Mucosa of gallbladder (tissue), 1 donor: ENCODE data around the gene SDSL. TPM values are rescaled to one million over a fixed set of nuclear protein-coding genes. Genes with fewer than 3 reads are reported as not detected.

Experiments used
- DNase-seq: peaks from one replicate; pipeline ENCODE4 v3.0.0-alpha.2; 2020; ENCODE audit warnings: low spot score
- total RNA-seq: library from RNA; stranded (reverse); gene quantifications from one replicate; pipeline ENCODE4 v1.2.1, GENCODE V29; 2021
- donor health status: DM: no; HTN: no; CAD: no.

The SDSL gene
- total RNA-seq, 1 donor from 2014 or later: 23.2 TPM

- no peak for DNase-seq
Measured at GRCh38 chr12:113468365-113469223, 46.4 kb downstream of the SDSL start.

- no peak for DNase-seq
Measured at GRCh38 chr12:113469224-113469948, 47.2 kb downstream of the SDSL start.

DNA sequence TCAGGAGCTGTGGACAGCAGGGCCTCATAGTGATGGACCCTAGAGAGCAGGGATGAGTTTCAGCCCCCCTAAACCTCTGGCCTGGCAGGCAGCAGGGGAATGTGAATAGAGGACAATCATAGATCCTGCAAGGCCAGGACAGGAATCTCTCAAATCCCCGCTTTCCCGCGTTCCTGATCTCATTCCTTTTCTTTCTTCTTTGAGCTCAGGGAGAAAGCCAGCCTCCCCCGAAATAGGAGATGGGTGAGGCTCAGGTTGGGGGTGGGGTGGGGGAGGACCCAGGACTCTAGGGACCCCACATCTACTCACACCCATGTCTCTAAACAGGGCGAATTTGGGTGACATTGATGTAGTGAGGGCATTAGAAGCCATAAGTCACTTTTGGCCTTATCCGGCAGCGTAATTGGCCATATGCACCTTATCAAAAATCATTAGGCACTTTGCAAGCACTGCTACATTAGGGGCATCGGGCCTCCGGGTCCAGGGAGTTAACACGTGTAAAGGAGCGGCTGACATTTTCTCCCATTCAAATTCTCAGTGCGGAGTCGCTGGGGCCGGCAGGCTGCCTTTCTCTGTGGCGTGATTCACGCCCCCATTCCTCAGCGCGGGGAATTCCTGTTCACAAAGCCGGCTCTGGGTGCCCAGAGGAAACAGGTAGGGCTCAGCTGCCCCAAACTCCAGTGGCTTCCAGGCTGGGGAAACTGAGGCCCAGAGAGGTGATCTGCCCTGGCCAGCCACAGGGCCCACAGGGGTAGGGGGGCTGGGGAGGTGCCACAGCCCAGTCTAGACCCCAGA lies 48.0 kb downstream of the SDSL start:
- no peak for DNase-seq

- no peak for DNase-seq
Measured at GRCh38 chr12:113470871-113471618, 48.9 kb downstream of the SDSL start.

DNA sequence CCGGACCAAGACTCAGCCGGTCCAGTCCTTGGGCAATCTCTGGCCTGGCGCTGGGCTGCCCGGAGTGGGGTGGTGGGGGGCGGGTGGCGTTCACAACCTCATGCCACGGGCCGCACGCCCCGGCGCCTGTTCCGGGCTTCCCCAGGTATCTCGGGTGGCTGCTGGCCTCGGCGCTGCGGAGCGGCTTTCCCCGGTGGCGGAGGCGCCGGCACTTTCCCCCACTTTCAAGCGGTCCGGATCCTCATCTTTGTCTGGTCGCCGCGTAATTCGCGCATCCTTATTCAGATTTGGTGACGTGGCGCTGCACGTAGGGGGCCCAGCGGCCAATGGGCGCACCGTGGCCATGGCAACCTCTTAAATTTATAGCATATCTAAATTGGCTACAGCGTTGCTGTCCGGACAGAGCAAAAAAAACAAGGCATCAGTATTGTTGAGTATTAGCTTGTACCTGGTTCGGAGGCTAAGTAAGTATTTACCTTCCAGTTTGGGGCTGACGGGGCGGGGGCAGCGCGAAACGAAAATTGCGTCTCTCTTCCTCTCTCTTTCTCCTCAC lies 49.5 kb downstream of the SDSL start, which contains the start of gene LHX5:
TSS of gene LHX5 (minus strand) at position 253 of the 553 bp plus-strand sequence. CDS start 373 bp downstream, outside the sequence.
- DNase-seq: no peak

GRCh38 chr12:113472191-113473121 lies 50.3 kb downstream of the SDSL start:
- no peak for DNase-seq

- no peak for DNase-seq
Measured at GRCh38 chr12:113473400-113473799, 51.2 kb downstream of the SDSL start.

- DNase-seq: no peak
Measured at GRCh38 chr12:113473942-113474341, 51.8 kb downstream of the SDSL start.

GRCh38 chr12:113474635-113475436 lies 52.7 kb downstream of the SDSL start:
- DNase-seq: no peak

DNA sequence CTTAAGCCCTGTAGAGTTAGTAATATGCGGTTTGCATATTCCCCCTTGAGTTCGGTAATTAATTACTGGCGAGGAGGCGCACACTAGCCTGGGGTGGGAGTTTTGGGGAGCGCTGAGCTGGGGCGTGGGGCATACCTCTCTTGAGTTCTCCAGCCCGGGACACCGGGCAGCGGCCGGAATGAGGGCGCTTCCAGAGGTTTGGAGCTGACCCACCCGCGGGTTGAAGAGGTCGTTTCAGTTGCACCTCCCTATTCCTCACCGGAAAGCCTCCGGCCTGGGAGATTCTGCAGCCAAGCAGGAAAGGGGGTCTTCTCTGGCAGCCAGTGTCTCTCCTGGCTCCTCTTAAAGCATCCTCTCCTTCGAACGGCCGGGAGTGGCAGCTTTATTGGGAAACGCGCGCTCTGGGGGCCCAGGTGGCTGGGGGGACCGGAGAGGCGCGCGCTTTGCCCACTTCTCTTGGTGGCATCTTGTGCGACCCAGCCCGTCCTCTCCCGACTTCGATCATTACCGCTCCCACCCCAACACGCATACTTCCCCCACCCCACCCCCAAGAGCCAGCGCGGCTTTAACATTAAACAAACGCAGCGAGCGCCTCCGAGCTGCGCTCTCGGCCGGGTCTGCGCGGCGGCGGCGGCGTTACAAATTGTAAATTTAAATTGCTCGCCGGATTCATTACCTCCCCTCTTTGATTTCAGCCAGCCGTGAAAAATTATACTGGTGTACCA lies 53.4 kb downstream of the SDSL start:
- DNase-seq: no peak

GRCh38 chr12:113476176-113476986 lies 54.2 kb downstream of the SDSL start:
- DNase-seq: no peak

- no peak for DNase-seq
Measured at GRCh38 chr12:113477171-113477841, 55.1 kb downstream of the SDSL start.

DNA sequence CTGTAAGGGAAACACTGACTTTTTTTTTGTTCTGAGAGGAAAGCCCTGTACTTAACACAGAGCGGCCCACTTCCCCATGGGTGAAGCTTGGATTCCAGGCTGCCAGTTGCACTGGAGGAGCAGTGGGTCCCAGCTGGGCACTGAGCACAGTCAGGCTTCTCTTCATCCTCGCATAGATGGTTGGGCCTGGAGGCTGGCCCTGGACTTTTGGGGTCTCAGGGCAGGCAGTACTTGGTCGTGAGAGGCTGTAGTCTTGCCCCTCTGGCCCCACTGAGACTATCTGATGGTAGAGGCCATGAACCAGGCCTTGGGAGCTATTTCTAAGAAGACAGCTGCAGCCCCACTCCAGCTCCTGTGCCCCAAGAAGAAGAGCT lies 55.6 kb downstream of the SDSL start:
- DNase-seq: no peak

- DNase-seq: no peak
Measured at GRCh38 chr12:113478351-113479011, 56.3 kb downstream of the SDSL start.

- DNase-seq: no peak
Measured at GRCh38 chr12:113479216-113479589, 57.0 kb downstream of the SDSL start.

GRCh38 chr12:113479590-113480335 lies 57.6 kb downstream of the SDSL start:
- DNase-seq: peak; percentile 36
